MM.1S (cell line): ENCODE results near the gene WHRN.

Source experiments
- EZH2 ChIP-seq: fragments of 300-600 bp; sonication (generic); optimal IDR thresholded peaks from 2 replicates; pipeline ENCODE3; 2017; ENCODE audit warnings: low read depth, mild to moderate bottlenecking, antibody characterized with exemption, low read length, mixed read lengths
- EZH2phosphoT487 ChIP-seq: fragments of 300-600 bp; sonication (generic); IDR thresholded peaks from 2 replicates; pipeline ENCODE4 v1.6.1; 2018; ENCODE audit warnings: antibody characterized with exemption, low read length
- TF ChIP-seq, protein P1 (sequence below): fragments of 300-600 bp; sonication (generic); IDR thresholded peaks from 2 replicates; pipeline ENCODE4 v1.5.1; 2016; ENCODE audit warnings: antibody characterized with exemption, low read length, mixed read lengths

DNA sequence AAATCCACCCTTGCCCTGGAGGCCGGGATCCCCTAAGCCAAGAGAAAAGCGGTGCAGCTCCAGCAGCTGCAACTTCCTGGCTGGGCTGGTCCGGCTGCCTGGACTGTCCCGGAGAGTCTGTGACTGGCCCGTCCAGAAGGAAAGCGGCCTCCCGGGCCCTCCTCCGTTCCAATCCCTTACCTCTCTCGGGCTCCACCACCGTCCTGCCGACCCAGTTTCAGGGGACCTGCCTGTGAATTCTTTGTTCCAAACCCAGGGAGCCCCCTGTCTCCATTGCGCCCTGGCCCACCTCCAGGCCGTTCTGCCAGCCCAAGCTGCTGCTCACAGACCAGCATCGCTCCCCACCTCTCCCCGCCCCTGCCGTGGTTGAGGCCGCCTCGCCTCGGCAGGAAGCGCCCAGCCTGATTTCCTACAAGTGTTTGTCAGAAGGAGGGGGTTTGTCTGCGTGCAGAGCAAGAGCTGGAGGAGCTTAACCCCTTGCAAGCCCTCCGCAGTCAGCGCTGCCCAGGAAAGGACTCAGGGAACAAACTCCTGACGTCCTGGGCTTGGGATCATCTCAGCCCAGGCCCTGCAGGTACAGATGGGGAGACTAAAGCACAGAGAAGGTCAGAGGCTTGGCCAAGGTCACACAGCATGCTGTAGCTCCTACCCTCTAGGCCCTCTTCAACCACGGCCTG is 117.5 kb downstream of the WHRN start, which contains the start of gene AKNA:
- TF ChIP-seq, protein P1, sequence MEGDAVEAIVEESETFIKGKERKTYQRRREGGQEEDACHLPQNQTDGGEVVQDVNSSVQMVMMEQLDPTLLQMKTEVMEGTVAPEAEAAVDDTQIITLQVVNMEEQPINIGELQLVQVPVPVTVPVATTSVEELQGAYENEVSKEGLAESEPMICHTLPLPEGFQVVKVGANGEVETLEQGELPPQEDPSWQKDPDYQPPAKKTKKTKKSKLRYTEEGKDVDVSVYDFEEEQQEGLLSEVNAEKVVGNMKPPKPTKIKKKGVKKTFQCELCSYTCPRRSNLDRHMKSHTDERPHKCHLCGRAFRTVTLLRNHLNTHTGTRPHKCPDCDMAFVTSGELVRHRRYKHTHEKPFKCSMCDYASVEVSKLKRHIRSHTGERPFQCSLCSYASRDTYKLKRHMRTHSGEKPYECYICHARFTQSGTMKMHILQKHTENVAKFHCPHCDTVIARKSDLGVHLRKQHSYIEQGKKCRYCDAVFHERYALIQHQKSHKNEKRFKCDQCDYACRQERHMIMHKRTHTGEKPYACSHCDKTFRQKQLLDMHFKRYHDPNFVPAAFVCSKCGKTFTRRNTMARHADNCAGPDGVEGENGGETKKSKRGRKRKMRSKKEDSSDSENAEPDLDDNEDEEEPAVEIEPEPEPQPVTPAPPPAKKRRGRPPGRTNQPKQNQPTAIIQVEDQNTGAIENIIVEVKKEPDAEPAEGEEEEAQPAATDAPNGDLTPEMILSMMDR = no peak
- no peak for TF ChIP-seq EZH2
- TF ChIP-seq EZH2phosphoT487 = no peak
